Measurements from ENCODE around the gene RTN4RL1.

DNA sequence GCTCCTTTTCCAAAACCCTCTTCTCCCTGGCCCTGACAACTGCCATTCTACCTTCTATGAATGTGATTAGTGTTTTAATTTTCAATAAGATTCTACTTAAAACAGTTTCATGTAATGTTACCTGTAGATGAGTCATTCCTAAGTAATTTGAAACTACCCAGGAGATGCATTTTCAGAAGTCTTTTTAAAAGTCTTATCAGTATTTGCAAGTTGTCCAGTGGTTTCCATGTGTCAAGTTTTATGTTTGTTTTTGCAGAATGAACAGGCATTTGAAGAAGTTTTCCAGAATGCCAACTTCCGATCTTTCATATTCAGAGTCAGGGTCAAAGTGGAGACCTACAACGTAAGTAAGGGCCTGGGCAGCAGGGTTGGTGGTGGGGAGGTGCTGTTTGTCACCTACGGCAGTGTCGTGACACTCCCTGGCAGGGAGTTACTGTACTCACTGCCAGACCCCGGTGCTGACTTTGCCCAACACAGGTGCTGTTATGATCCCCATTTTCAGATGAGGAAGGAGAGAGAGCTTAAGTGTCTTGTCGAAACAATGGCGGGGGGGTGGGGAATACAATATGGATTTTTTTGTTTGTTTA is 130.3 kb downstream of the RTN4RL1 start:
- TF ChIP-seq CTCF (IDR thresholded peaks at IDR 0.05) (no peak), POLR2A (IDR thresholded peaks at IDR 0.05) (no peak), POLR2AphosphoS5 (IDR thresholded peaks at IDR 0.05; ENCODE audit: insufficient read depth in 1 of 2, low read depth in 1 of 2) (no peak)

All from vagina (tissue), 2 donors.